ENCODE results near the gene PRR14L. TPM values are rescaled to one million over a fixed set of nuclear protein-coding genes. Genes with fewer than 3 reads are reported as not detected.
"Not testable (repeated sequence)": the region's sequence is repeated elsewhere in the genome, so short reads cannot be mapped to it uniquely, and the experiment has no call there.

PRR14L gene
- total RNA-seq, 4 donors from 2014 or later: 37.0 to 53.7 (median 49.2) TPM

DNA sequence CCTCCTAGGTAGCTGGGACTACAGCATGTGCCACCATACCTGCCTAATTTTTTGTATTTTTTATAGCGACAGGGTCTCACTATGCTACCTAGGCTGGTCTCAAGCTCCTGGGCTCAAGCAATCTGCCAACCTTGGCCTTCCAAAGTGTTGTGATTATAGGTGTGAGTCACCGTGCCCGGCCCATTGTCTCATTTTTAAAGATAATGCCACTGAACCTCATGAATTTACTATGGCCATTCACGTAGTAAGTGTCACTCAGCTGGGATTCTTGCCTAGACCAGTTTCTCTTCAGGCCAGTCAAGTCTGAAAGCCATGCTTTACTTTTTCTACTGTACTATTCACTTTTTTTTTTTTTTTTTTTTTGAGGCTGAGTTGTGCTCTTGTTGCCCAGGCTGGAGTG is 26.3 kb upstream of the PRR14L start:
- WGBS, 2 donors (ENCODE audit: low coverage in 1 of 2): 94 to 96% methylated on average over 3 to 4 of the region's 4 CpGs
- Histone ChIP-seq H3K9me3 (no peaks in the 10 kb centered on the region), H3K4me1 (no peaks in the 10 kb centered on the region), H3K4me3 (no peak overlapping the region), H3K36me3 (peaks cover 0 to 33% (median 16%) of the 10 kb centered on the region in 4 donors), H3K27me3 (no peaks in the 10 kb centered on the region), H3K27ac (no peak overlapping the region)
- intact Hi-C loops (cut with DNase I; ENCODE audit: low total_unique reads): no loop called here
- TF ChIP-seq EP300 (IDR thresholded peaks at IDR 0.05; ENCODE audit: low read depth) (no peak), POLR2AphosphoS5 (IDR thresholded peaks at IDR 0.05) (no peak), POLR2A (IDR thresholded peaks at IDR 0.05) (no peak)
- TF ChIP-seq, protein P1, sequence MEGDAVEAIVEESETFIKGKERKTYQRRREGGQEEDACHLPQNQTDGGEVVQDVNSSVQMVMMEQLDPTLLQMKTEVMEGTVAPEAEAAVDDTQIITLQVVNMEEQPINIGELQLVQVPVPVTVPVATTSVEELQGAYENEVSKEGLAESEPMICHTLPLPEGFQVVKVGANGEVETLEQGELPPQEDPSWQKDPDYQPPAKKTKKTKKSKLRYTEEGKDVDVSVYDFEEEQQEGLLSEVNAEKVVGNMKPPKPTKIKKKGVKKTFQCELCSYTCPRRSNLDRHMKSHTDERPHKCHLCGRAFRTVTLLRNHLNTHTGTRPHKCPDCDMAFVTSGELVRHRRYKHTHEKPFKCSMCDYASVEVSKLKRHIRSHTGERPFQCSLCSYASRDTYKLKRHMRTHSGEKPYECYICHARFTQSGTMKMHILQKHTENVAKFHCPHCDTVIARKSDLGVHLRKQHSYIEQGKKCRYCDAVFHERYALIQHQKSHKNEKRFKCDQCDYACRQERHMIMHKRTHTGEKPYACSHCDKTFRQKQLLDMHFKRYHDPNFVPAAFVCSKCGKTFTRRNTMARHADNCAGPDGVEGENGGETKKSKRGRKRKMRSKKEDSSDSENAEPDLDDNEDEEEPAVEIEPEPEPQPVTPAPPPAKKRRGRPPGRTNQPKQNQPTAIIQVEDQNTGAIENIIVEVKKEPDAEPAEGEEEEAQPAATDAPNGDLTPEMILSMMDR (IDR thresholded peaks at IDR 0.05): no peak
- in situ Hi-C loops (cut with MboI; ENCODE audit: low pct_ligation_motif_present in 1 of 4, low pct_unique_long_range_greater_than_20kb in 1 of 4, low sequenced_read_pairs in 3 of 4): loop anchor here in 1 of 4 donors (25.0 kb wide), 1 partner anchor 486 kb away; the partner anchor contains the start of gene SLC5A4
- DNase-seq: no peak

DNA sequence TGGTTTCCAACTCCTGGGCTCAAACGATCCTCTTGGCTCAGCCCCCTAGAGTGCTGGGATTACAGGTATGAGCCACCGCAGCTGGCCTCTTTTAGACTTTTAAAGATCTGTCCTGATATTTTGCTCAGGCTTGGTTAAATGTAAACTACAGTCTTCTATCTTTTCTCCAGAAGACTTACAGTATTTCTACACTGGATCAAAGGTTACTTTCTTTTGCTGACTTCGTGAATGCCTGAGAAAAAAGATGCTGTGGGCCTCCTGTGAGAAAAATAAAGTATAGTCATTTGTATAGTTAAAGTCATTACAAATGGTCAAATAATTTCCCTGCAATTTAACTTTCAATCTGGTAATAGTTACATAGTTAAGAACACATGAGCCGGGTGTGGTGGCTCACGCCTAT is 23.5 kb upstream of the PRR14L start:
- no peaks in the 10 kb centered on the region for H3K4me1 ChIP-seq
- DNase-seq: no peak
- no peaks in the 10 kb centered on the region for H3K9me3 ChIP-seq
- H3K27ac ChIP-seq: no peak overlapping the region
- H3K4me3 ChIP-seq: no peak overlapping the region
- 84 to 91% methylated on average over 4 to 5 of the region's 5 CpGs for WGBS, 2 donors (ENCODE audit: low coverage in 1 of 2)
- in situ Hi-C loops (cut with MboI; ENCODE audit: low pct_ligation_motif_present in 1 of 4, low pct_unique_long_range_greater_than_20kb in 1 of 4, low sequenced_read_pairs in 3 of 4) (no loop called here), intact Hi-C loops (cut with DNase I; ENCODE audit: low total_unique reads) (no loop called here)
- no peaks in the 10 kb centered on the region for H3K27me3 ChIP-seq
- H3K36me3 ChIP-seq: peaks cover 0 to 51% (median 20%) of the 10 kb centered on the region in 4 donors
- TF ChIP-seq POLR2A (IDR thresholded peaks at IDR 0.05) (no peak), POLR2AphosphoS5 (IDR thresholded peaks at IDR 0.05) (no peak), EP300 (IDR thresholded peaks at IDR 0.05; ENCODE audit: low read depth) (no peak)
- TF ChIP-seq, protein P1 (IDR thresholded peaks at IDR 0.05): no peak

DNA sequence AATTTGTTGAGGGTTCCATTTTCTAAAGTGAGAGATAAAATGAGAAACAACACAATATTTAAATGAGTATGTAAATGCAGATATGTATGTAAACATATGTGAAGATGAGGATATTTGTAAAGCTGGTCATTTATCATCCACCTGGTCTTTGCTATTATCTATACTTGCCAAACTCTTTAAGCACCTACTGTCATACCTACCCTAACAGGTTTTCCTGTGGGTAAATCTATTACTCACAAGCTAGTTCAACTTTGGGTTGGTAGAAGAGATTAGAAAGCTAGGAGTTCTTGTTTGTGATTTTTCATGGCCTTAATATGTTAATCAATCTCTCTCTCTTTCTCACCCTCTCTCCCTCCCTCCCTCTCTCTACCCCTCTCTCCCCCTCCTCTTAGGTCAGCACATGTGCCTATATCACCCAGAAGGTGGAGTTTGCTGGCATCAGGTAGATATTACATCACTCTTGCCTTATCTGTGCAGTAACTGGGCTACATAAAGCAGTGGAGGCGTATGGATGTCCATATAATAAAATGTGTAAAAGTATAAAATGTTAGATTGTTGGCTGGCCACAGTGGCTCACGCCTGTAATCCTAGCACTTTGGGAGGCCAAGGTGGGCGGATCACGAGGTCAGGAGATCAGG is 18.6 kb upstream of the PRR14L start:
- Histone ChIP-seq H3K4me1 (no peaks in the 10 kb centered on the region), H3K27ac (no peak overlapping the region), H3K27me3 (no peaks in the 10 kb centered on the region), H3K36me3 (peaks cover 0 to 74% (median 34%) of the 10 kb centered on the region in 4 donors), H3K9me3 (no peaks in the 10 kb centered on the region), H3K4me3 (no peak overlapping the region)
- in situ Hi-C loops (cut with MboI; ENCODE audit: low pct_ligation_motif_present in 1 of 4, low pct_unique_long_range_greater_than_20kb in 1 of 4, low sequenced_read_pairs in 3 of 4) (no loop called here), intact Hi-C loops (cut with DNase I; ENCODE audit: low total_unique reads) (no loop called here)
- DNase-seq: no peak
- WGBS, 2 donors (ENCODE audit: low coverage in 1 of 2): 92 to 93% methylated on average over 2 to 4 of the region's 4 CpGs
- TF ChIP-seq EP300 (IDR thresholded peaks at IDR 0.05; ENCODE audit: low read depth) (no peak), POLR2AphosphoS5 (IDR thresholded peaks at IDR 0.05) (no peak), POLR2A (IDR thresholded peaks at IDR 0.05) (no peak)
- TF ChIP-seq, protein P1 (IDR thresholded peaks at IDR 0.05): no peak

DNA sequence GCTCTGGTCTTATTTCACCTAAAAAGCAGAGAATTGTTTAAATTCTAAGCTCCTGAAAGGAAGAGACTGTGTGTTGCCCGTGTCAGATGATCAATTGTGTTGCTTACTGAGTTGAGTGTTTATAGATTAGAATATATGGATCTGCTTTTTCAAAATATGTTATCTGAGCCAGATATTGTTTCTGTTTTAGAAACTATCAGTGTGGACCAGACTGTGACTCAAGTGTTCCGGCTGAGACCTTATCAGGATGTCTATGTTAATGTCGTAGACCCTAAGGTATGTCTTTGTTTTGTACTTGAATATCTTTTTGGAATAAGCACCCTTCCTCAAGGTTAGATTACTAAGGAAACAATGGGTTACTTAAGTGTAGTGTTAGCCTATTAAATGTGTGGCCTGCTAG is 14.9 kb upstream of the PRR14L start:
- Histone ChIP-seq H3K27me3 (no peaks in the 10 kb centered on the region), H3K4me1 (no peaks in the 10 kb centered on the region), H3K4me3 (no peak overlapping the region), H3K27ac (no peak overlapping the region), H3K9me3 (no peaks in the 10 kb centered on the region), H3K36me3 (peaks cover 0 to 70% (median 32%) of the 10 kb centered on the region in 4 donors)
- intact Hi-C loops (cut with DNase I; ENCODE audit: low total_unique reads): no loop called here
- 95 to 100% methylated on average over 3 of the region's 3 CpGs for WGBS, 2 donors (ENCODE audit: low coverage in 1 of 2)
- in situ Hi-C loops (cut with MboI; ENCODE audit: low pct_ligation_motif_present in 1 of 4, low pct_unique_long_range_greater_than_20kb in 1 of 4, low sequenced_read_pairs in 3 of 4): no loop called here
- DNase-seq: no peak
- TF ChIP-seq, protein P1 (IDR thresholded peaks at IDR 0.05): no peak

DNA sequence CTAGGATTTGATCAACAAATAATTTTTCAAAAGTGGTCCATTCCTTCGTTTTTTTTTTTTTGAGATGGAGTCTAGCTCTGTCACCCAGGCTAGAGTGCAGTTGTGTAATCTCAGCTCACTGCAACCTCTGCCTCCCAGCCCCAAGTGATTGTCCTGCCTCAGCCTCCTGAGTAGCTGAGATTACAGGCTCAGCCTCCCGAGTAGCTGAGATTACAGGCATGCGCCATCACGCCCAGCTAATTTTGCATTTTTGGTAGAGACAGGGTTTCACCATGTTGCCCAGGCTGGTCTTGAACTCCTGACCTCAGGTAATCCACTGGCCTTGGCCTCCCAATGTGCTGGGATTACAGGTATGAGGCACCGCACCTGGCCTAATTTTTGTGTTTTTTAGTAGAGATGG is 8.9 kb upstream of the PRR14L start:
- peaks cover 0 to 24% (median 11%) of the 10 kb centered on the region in 4 donors for H3K36me3 ChIP-seq
- 93 to 100% methylated on average over 1 to 5 of the region's 5 CpGs for WGBS, 2 donors (ENCODE audit: low coverage in 1 of 2)
- H3K9me3 ChIP-seq; H3K27me3 ChIP-seq; in situ Hi-C loops (cut with MboI; ENCODE audit: low pct_ligation_motif_present in 1 of 4, low pct_unique_long_range_greater_than_20kb in 1 of 4, low sequenced_read_pairs in 3 of 4); DNase-seq; intact Hi-C loops (cut with DNase I; ENCODE audit: low total_unique reads); H3K4me3 ChIP-seq; H3K27ac ChIP-seq: not testable (repeated sequence)
- peaks cover 3 to 16% (median 10%) of the 10 kb centered on the region in 4 donors for H3K4me1 ChIP-seq

Measured in transverse colon (tissue), 4 donors.